Pancreas (tissue), 10 donors: ENCODE data around the gene CA5A. TPM values are rescaled to one million over a fixed set of nuclear protein-coding genes. Genes with fewer than 3 reads are reported as not detected.
"Not testable (repeated sequence)": the region's sequence is repeated elsewhere in the genome, so short reads cannot be mapped to it uniquely, and the experiment has no call there.

ENCODE experiments used
- ATAC-seq, 4 donors: fragments of 200-7000 bp; cut with Tn5 transposase; one replicate each; pipeline versions ENCODE4 v1.8.0 to v1.9.1; 2020; ENCODE audit warnings: mild to moderate bottlenecking in 4 of 4, moderate library complexity in 4 of 4
- DNase-seq, 6 donors: peaks; one replicate each; pipeline ENCODE4 v3.0.0-alpha.2; 2020
- FAIRE-seq: peaks from 2 replicates; lab custom pipeline; 2012; peaks lifted over from hg19 to GRCh38; lab: Jason Lieb, UNC
- H3K27ac ChIP-seq, 4 donors: fragments of 200-600 bp; sonication (generic); 1 replicate in 3 of 4; 2 replicates in 1 of 4; pipeline versions ENCODE4 v1.5.0 to v1.8.0; 2020
- H3K27me3 ChIP-seq, 4 donors: fragments of 200-600 bp; one replicate each; pipeline ENCODE4 v1.8.0; 2021
- H3K36me3 ChIP-seq, 3 donors: fragments of 200-600 bp; sonication (generic) in 1 of 3; one replicate each; pipeline versions ENCODE4 v1.5.0 to v1.8.0; 2020 to 2021
- H3K4me1 ChIP-seq, 3 donors: fragments of 200-600 bp; one replicate each; pipeline ENCODE4 v1.8.0; 2021
- H3K4me3 ChIP-seq, 4 donors: fragments of 200-600 bp; sonication (generic) in 2 of 4; one replicate each; pipeline versions ENCODE4 v1.5.0 to v1.8.0; 2020 to 2021
- H3K9me3 ChIP-seq, 4 donors: fragments of 200-600 bp; one replicate each; pipeline ENCODE4 v1.8.0; 2021
- CTCF ChIP-seq, 4 donors: fragments of 200-600 bp; sonication (generic) in 3 of 4; IDR thresholded peaks; one replicate each; pipeline versions ENCODE4 v1.5.0 to v1.8.0; 2021; ENCODE audit warnings: antibody characterized with exemption in 4 of 4
- WGBS, 2 donors: extraction: QIAGEN DNeasy Blood & Tissue Kit; methylation state at CpG; one replicate each; pipeline ENCODE4 v1.1.7; 2013; 5-methylcytosine and 5-hydroxymethylcytosine counted together
- intact Hi-C, 3 donors: fragments of 100-400 bp; cut with DNase I; formaldehyde crosslinking; loops; one replicate each; pipeline versions ENCODE4 v1.11.1 to v1.14.2; 2022
- polyA plus RNA-seq, 2 donors: library from polyadenylated mRNA; stranded (reverse); fragments of 200-250 nt; gene quantifications; one replicate each; pipeline ENCODE4 v1.2.3, GENCODE V29; 2013
- total RNA-seq, 6 donors: library from RNA; stranded (reverse); fragmentation: NEBNext Ultra II Directional in 4 of 6; extraction: Animal tissue kit (Norgen Biotek cat#: 25700) in 4 of 6; gene quantifications; one replicate each; pipeline versions ENCODE4 v1.2.1 to v1.2.4, GENCODE V29; 2021 to 2023
- donor health status: healthy with polysubstance abuse.
- donor health status: DM: no; HTN: no; CAD: no; lungs with moderate emphysema.
- donor health status: DM: no; HTN: no; CAD: no.
- donor health status: control.
- donor health status: control.
- donor health status: Bipolar disorder and iron deficiency.
- donor health status: DM: yes; HTN: yes; CAD: no.
- donor health status: DM: no; HTN: no; CAD: no.
- donor health status: DM: no; HTN: no; CAD: no.
- donor health status: DM: yes; HTN: yes; CAD: no.

Gene CA5A
- total and polyA plus RNA-seq, 8 donors: under 0.01 TPM; not detected in 6

DNA sequence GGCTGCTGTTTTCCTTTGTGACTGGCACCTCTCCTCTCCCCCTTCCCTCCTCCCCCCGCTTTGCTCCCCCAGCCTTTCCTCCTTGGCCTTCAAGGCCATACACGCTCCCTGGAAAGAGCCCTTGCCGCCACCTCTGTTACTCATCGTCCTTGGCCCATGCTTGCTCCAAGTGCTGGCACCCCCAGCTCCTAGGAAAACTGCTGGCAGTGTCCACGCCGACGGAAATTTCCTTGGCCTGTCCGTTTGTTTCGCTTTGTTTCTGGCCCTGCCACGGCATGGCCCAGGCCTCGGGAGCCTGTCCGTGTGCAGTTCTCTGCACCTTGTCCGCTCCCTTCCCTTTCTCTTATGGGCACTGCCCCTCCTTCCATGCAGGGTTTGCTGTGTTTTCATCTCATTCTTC lies 18.0 kb downstream of the CA5A start:
- Histone ChIP-seq H3K36me3 (no peaks in the 10 kb centered on the region), H3K27ac (peak overlapping the region in 3 of 4 donors; percentile 33 to 44 (median 39)), H3K4me1 (peaks cover 4 to 8% (median 8%) of the 10 kb centered on the region in 3 donors), H3K9me3 (no peaks in the 10 kb centered on the region), H3K27me3 (no peaks in the 10 kb centered on the region), H3K4me3 (no peak overlapping the region)
- ATAC-seq: peak; percentile 68 to 76 (median 72)
- intact Hi-C loops: no loop called here
- no peak for TF ChIP-seq CTCF (IDR thresholded peaks at IDR 0.05)
- DNase-seq: peak in 5 of 6 donors; percentile 76 to 86 (median 86)
- FAIRE-seq: no peak
- WGBS, 2 donors: 37 to 42% methylated on average over 13 of the region's 13 CpGs

- no peak for FAIRE-seq
- H3K36me3 ChIP-seq: no peaks in the 10 kb centered on the region
- peaks cover 4 to 7% (median 6%) of the 10 kb centered on the region in 3 donors for H3K4me1 ChIP-seq
- intact Hi-C loops: no loop called here
- H3K27ac ChIP-seq: no peak overlapping the region
- TF ChIP-seq CTCF (IDR thresholded peaks at IDR 0.05): no peak
- H3K27me3 ChIP-seq: no peaks in the 10 kb centered on the region
- no peak for ATAC-seq
- no peak overlapping the region for H3K4me3 ChIP-seq
- WGBS, 2 donors: 72 to 96% methylated on average over 9 of the region's 9 CpGs
- H3K9me3 ChIP-seq: no peaks in the 10 kb centered on the region
- DNase-seq: no peak
These were observed 18.8 kb downstream of the CA5A start for GRCh38 chr16:87917503-87917902.

- ATAC-seq: no peak
- H3K9me3 ChIP-seq: no peaks in the 10 kb centered on the region
- intact Hi-C loops: no loop called here
- H3K4me1 ChIP-seq: peaks cover 4 to 5% (median 4%) of the 10 kb centered on the region in 3 donors
- DNase-seq: no peak
- no peak overlapping the region for H3K4me3 ChIP-seq
- no peaks in the 10 kb centered on the region for H3K36me3 ChIP-seq
- TF ChIP-seq CTCF (IDR thresholded peaks at IDR 0.05): no peak
- FAIRE-seq: no peak
- no peak overlapping the region for H3K27ac ChIP-seq
- H3K27me3 ChIP-seq: no peaks in the 10 kb centered on the region
- 94 to 97% methylated on average over 25 of the region's 25 CpGs for WGBS, 2 donors
These were observed 21.5 kb downstream of the CA5A start for GRCh38 chr16:87914812-87915211.

DNA sequence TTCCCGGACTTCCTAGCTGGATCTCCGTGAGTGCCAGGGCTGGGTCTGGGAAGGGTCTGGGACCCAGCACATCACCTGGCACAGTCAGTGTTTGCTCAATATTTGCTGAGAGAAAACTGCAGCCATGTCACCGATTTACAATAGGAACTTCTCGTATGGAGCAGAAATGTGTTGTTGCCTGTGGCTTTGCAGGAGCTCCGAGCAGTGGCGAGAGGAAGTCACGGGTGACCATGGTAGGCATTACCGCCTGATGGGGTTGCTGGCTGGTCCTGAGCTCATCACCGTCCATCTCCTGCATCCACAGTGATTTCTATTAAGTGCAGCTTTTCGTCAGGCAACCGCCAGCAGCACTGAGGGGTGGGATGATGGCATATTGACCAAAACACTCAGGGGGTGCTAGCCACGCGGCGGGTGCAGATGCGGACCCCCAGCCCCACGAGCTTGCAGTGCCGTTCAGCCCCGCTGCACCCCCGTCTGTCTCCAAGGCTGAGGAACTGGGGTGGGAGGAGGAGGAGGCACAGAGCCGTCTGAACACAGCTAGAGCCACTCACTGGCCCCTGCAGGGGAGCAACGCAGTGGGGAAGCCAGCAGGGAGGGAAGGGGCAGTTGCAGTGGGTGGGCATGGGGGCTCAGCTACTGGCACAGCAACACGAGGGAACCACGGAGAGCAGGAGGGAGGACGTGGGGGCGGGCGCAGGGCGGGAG lies 22.2 kb downstream of the CA5A start:
- DNase-seq, intact Hi-C loops, ATAC-seq: not testable (repeated sequence)

GRCh38 chr16:87912691-87913090 lies 23.6 kb downstream of the CA5A start:
- H3K36me3 ChIP-seq, H3K27me3 ChIP-seq, H3K4me1 ChIP-seq, ATAC-seq, H3K27ac ChIP-seq, FAIRE-seq, H3K9me3 ChIP-seq, H3K4me3 ChIP-seq, intact Hi-C loops, DNase-seq: not testable (repeated sequence)
- WGBS, 2 donors: 84 to 90% methylated on average over 18 of the region's 18 CpGs

More for the DNA sequence above, 22.2 kb downstream of the CA5A start:
- FAIRE-seq, H3K4me1 ChIP-seq, H3K27me3 ChIP-seq, H3K36me3 ChIP-seq, H3K4me3 ChIP-seq, H3K9me3 ChIP-seq, H3K27ac ChIP-seq: not testable (repeated sequence)
- WGBS, 2 donors: 69 to 77% methylated on average over 22 to 27 of the region's 27 CpGs

GRCh38 chr16:87911106-87911763 lies 25.1 kb downstream of the CA5A start:
- peak in 5 of 6 donors; percentile 58 to 87 (median 85) for DNase-seq
- H3K27me3 ChIP-seq, FAIRE-seq, H3K9me3 ChIP-seq, H3K4me3 ChIP-seq, H3K4me1 ChIP-seq, H3K36me3 ChIP-seq, H3K27ac ChIP-seq, intact Hi-C loops: not testable (repeated sequence)
- 25 to 37% methylated on average over 23 of the region's 23 CpGs for WGBS, 2 donors
- ATAC-seq: peak; percentile 78 to 90 (median 90)
